IMR-90 (cell line): ENCODE results near the gene SYCP3. TPM values are rescaled to one million over a fixed set of nuclear protein-coding genes. Genes with fewer than 3 reads are reported as not detected.

ENCODE experiments used
- ATAC-seq: fragments of 200-7000 bp; cut with Tn5 transposase; 2 replicates; pipeline ENCODE4 v1.9.1; 2020; ENCODE audit warnings: low read depth, mild to moderate bottlenecking, moderate library complexity
- BruUV-seq: library from RNA; stranded (reverse); fragments of 400-500 nt; replicated peaks from 2 replicates; lab custom pipeline; 2021; lab: Mats Ljungman, UMichigan
- CTCF ChIA-PET: fragments of 300-600 bp; formaldehyde crosslinking; extraction: SDS; loops from one replicate; lab custom pipeline; 2021; ENCODE audit warnings: antibody characterized with exemption; lab: Yijun Ruan, JAX
- POLR2A ChIA-PET: fragments of 300-600 bp; sonication (Branson Sonifier 250); formaldehyde crosslinking; loops from one replicate; lab custom pipeline; 2022; ENCODE audit warnings: antibody characterized with exemption; ENCODE audit not compliant: unreplicated experiment; lab: Charles Lee
- DNase-seq: peaks from one replicate; pipeline ENCODE4 v3.0.0; 2013
- H2AFZ ChIP-seq: replicated peaks from 2 replicates; pipeline ENCODE3; 2013; ENCODE audit warnings: low read length, mild to moderate bottlenecking; ENCODE audit not compliant: poor library complexity
- H2AK5ac ChIP-seq: 2 replicates; pipeline ENCODE4 v1.6.1; 2013; ENCODE audit warnings: low read depth, low read length, inconsistent platforms
- H2AK9ac ChIP-seq: replicated peaks from 2 replicates; pipeline ENCODE3; 2013; ENCODE audit warnings: mild to moderate bottlenecking, low read depth, low read length, moderate library complexity; ENCODE audit not compliant: poor library complexity
- H2BK120ac ChIP-seq: 2 replicates; pipeline ENCODE4 v1.6.1; 2013; ENCODE audit warnings: low read depth, low read length, inconsistent platforms
- H2BK15ac ChIP-seq: 3 replicates; pipeline ENCODE4 v1.6.1; 2013; ENCODE audit warnings: low read depth, low read length, inconsistent platforms
- H2BK20ac ChIP-seq: 2 replicates; pipeline ENCODE4 v1.6.1; 2013; ENCODE audit warnings: low read depth, mild to moderate bottlenecking, inconsistent platforms, low read length, moderate library complexity
- H2BK5ac ChIP-seq: 2 replicates; pipeline ENCODE4 v1.6.1; 2013; ENCODE audit warnings: mild to moderate bottlenecking, low read depth, low read length, inconsistent platforms; ENCODE audit not compliant: poor library complexity, severe bottlenecking
- H3K14ac ChIP-seq: replicated peaks from 2 replicates; pipeline ENCODE4 v1.6.1; 2013; ENCODE audit warnings: low read depth, low read length, inconsistent platforms
- H3K18ac ChIP-seq: 2 replicates; pipeline ENCODE4 v1.6.1; 2013; ENCODE audit warnings: low read depth, low read length, control low read depth
- H3K23ac ChIP-seq: 2 replicates; pipeline ENCODE4 v1.6.1; 2013; ENCODE audit warnings: low read depth, low read length, inconsistent platforms
- H3K27ac ChIP-seq: 2 replicates; pipeline ENCODE4 v1.5.1; 2013; ENCODE audit warnings: mild to moderate bottlenecking, control low read depth, low read length; ENCODE audit not compliant: insufficient read depth
- H3K27me3 ChIP-seq: 2 replicates; pipeline ENCODE4 v1.6.1; 2013; ENCODE audit warnings: low read length; ENCODE audit not compliant: control insufficient read depth, insufficient read depth
- H3K36me3 ChIP-seq: 2 replicates; pipeline ENCODE4 v1.6.1; 2013; ENCODE audit warnings: low read length, mixed read lengths; ENCODE audit not compliant: control insufficient read depth, insufficient read depth
- H3K4ac ChIP-seq: 2 replicates; pipeline ENCODE4 v1.6.1; 2013; ENCODE audit warnings: low read depth, low read length, inconsistent platforms
- H3K4me1 ChIP-seq: 2 replicates; pipeline ENCODE4 v1.6.1; 2013; ENCODE audit warnings: low read length, mixed read lengths; ENCODE audit not compliant: control insufficient read depth, insufficient read depth
- H3K4me2 ChIP-seq: 2 replicates; pipeline ENCODE4 v1.6.1; 2013; ENCODE audit warnings: low read depth, mild to moderate bottlenecking, control low read depth, low read length, moderate library complexity
- H3K4me3 ChIP-seq: 2 replicates; pipeline ENCODE4 v1.5.1; 2013; ENCODE audit warnings: low read depth, mild to moderate bottlenecking, control low read depth, low read length, moderate library complexity; ENCODE audit not compliant: insufficient read depth
- H3K56ac ChIP-seq: 2 replicates; pipeline ENCODE4 v1.6.1; 2013; ENCODE audit warnings: low read length, inconsistent platforms; ENCODE audit not compliant: insufficient read depth; ENCODE audit errors: extremely low read depth
- H3K79me1 ChIP-seq, 2 experiments: 2 replicates each; pipeline ENCODE4 v1.6.1; 2013; ENCODE audit warnings: low read length in 2 of 2, inconsistent platforms in 1 of 2, low read depth in 1 of 2
- H3K9ac ChIP-seq: 2 replicates; pipeline ENCODE4 v1.6.1; 2013; ENCODE audit warnings: low read depth, low read length, control low read depth
- H3K9me1 ChIP-seq: 2 replicates; pipeline ENCODE4 v1.6.1; 2013; ENCODE audit warnings: low read length, inconsistent platforms; ENCODE audit not compliant: insufficient read depth
- H3K9me3 ChIP-seq: 2 replicates; pipeline ENCODE4 v1.6.1; 2013; ENCODE audit warnings: low read length; ENCODE audit not compliant: control insufficient read depth, insufficient read depth
- H4K20me1 ChIP-seq: 2 replicates; pipeline ENCODE4 v1.6.1; 2013; ENCODE audit warnings: low read length, inconsistent platforms; ENCODE audit not compliant: insufficient read depth
- H4K5ac ChIP-seq: 2 replicates; pipeline ENCODE4 v1.6.1; 2013; ENCODE audit warnings: mild to moderate bottlenecking, low read depth, low read length, control low read depth
- H4K8ac ChIP-seq, 2 experiments: 2 replicates each; pipeline ENCODE4 v1.6.1; 2013; ENCODE audit warnings: low read depth in 2 of 2, low read length in 2 of 2, control low read depth in 1 of 2, inconsistent platforms in 1 of 2
- H4K91ac ChIP-seq: 2 replicates; pipeline ENCODE4 v1.6.1; 2013; ENCODE audit warnings: low read depth, low read length, inconsistent platforms; ENCODE audit not compliant: insufficient read depth
- BHLHE40 ChIP-seq: fragments of 150-350 bp; IDR thresholded peaks from 2 replicates; pipeline ENCODE4 v1.6.1; 2016; ENCODE audit warnings: mild to moderate bottlenecking, low read depth, low read length
- CEBPB ChIP-seq: IDR thresholded peaks from 2 replicates; pipeline ENCODE4 v1.6.1; 2012; ENCODE audit warnings: low read depth, low read length, improper control_type of control experiment
- CHD1 ChIP-seq: IDR thresholded peaks from 2 replicates; pipeline ENCODE4 v1.6.1; 2012; ENCODE audit warnings: low read depth, low read length, improper control_type of control experiment
- FOS ChIP-seq: fragments of 150-350 bp; IDR thresholded peaks from 2 replicates; pipeline ENCODE4 v1.6.1; 2016; ENCODE audit warnings: low read depth, low read length
- MAZ ChIP-seq: IDR thresholded peaks from 2 replicates; pipeline ENCODE4 v1.6.1; 2012; ENCODE audit warnings: low read depth, mild to moderate bottlenecking, low read length, improper control_type of control experiment, moderate library complexity, borderline replicate concordance
- MXI1 ChIP-seq: IDR thresholded peaks from 2 replicates; pipeline ENCODE4 v1.6.1; 2012; ENCODE audit warnings: low read depth, mild to moderate bottlenecking, low read length, moderate library complexity, borderline replicate concordance
- POLR2A ChIP-seq: IDR thresholded peaks from 2 replicates; pipeline ENCODE4 v1.6.1; 2012; ENCODE audit warnings: mild to moderate bottlenecking, low read depth, low read length
- RAD21 ChIP-seq: IDR thresholded peaks from 2 replicates; pipeline ENCODE4 v1.6.1; 2012; ENCODE audit warnings: low read length, improper control_type of control experiment
- RCOR1 ChIP-seq: IDR thresholded peaks from 2 replicates; pipeline ENCODE4 v1.6.1; 2012; ENCODE audit warnings: mild to moderate bottlenecking, low read length, improper control_type of control experiment; ENCODE audit not compliant: insufficient replicate concordance
- RFX5 ChIP-seq: IDR thresholded peaks from 2 replicates; pipeline ENCODE4 v1.8.0; 2012; ENCODE audit warnings: low read depth, mild to moderate bottlenecking, low read length, moderate library complexity
- SMC3 ChIP-seq: fragments of 150-350 bp; IDR thresholded peaks from 2 replicates; pipeline ENCODE4 v1.6.1; 2016; ENCODE audit warnings: low read depth, mild to moderate bottlenecking, antibody characterized with exemption, low read length, moderate library complexity
- WGBS, 2 experiments: methylation state at CpG; one replicate each; pipeline versions ENCODE4 v1.1.5 to v1.1.7; 2013; ENCODE audit warnings: missing lambda C conversion rate in 2 of 2; ENCODE audit not compliant: insufficient read length in 1 of 2; ENCODE audit errors: extremely low coverage in 2 of 2; 5-methylcytosine and 5-hydroxymethylcytosine counted together
- dilution Hi-C: fragments of 300-500 bp; cut with HindIII; formaldehyde crosslinking; loops from one replicate; pipeline ENCODE4 v1.14.3; 2018; ENCODE audit warnings: low sequenced_read_pairs; ENCODE audit not compliant: unreplicated experiment
- in situ Hi-C: fragments of 300-500 bp; cut with MboI; formaldehyde crosslinking; loops from 3 replicates; pipeline ENCODE4 v1.14.3; 2019; ENCODE audit warnings: low sequenced_read_pairs, inconsistent platforms, mixed read lengths
- intact Hi-C: fragments of 100-400 bp; cut with micrococcal nuclease; formaldehyde crosslinking; loops from 2 replicates; pipeline ENCODE4 v1.10.0; 2022
- polyA plus RNA-seq, 3 experiments: library from polyadenylated mRNA; depleted of rRNA; stranded (reverse); fragments of >200 nt; gene quantifications; 2 replicates each; pipeline ENCODE4 v1.2.3, GENCODE V29; 2012; ENCODE audit warnings: low replicate concordance in 1 of 3
- total RNA-seq: library from RNA; depleted of rRNA; stranded (reverse); fragments of >200 nt; gene quantifications from 2 replicates; pipeline ENCODE4 v1.2.3, GENCODE V29; 2012
- TF ChIP-seq, protein P1 (sequence below): fragments of 150-350 bp; IDR thresholded peaks from 2 replicates; pipeline ENCODE4 v1.6.1; 2017; ENCODE audit warnings: mild to moderate bottlenecking, antibody characterized with exemption, low read length, low read depth
- TF ChIP-seq, protein P2 (sequence below): fragments of 150-350 bp; IDR thresholded peaks from 2 replicates; pipeline ENCODE4 v1.6.1; 2016; ENCODE audit warnings: low read depth, mild to moderate bottlenecking, low read length, moderate library complexity, borderline replicate concordance

Gene SYCP3
- total and polyA plus RNA-seq, 2 of the 4 experiments (the other 2 are of a cell fraction) = 0.07 TPM; not detected in 1

DNA sequence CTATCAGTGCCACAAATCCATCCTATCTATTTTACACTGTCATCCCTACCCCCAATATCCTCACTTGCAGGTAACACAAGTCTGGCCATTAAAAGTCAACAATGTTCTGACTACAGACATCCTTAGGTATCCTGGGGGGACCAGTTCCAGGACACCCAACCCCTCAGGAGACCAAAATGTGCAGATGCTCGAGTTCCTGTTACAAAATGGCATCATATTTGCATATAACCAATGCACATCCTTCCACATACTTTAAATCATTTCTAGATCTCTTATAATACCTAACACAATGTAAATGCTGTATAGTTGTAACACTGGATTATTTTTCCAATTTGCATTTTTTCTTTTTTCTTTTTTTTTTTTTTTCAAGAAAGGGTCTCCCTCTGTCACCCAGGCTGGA lies 6.9 kb downstream of the SYCP3 start:
- no CpG with 5 or more reads among the region's 1 CpG for WGBS, 2 experiments
- Histone ChIP-seq H3K79me1 (no peaks in the 10 kb centered on the region), H2AK9ac (no peak overlapping the region), H3K27ac (no peak overlapping the region), H4K5ac (no peak overlapping the region), H3K4me3 (no peak overlapping the region), H3K56ac (no peak overlapping the region), H3K4me1 (no peaks in the 10 kb centered on the region), H3K18ac (no peak overlapping the region), H2BK120ac (no peak overlapping the region), H4K8ac (no peak overlapping the region), H3K4ac (no peak overlapping the region), H3K14ac (no peak overlapping the region), H3K9ac (no peak overlapping the region), H4K20me1 (no peaks in the 10 kb centered on the region), H3K9me3 (no peaks in the 10 kb centered on the region), H4K91ac (no peak overlapping the region), H2BK5ac (no peak overlapping the region), H3K36me3 (peaks cover 2% of the 10 kb centered on the region; the same call in 1 of the 2 replicates), H3K9me1 (no peaks in the 10 kb centered on the region), H3K4me2 (no peak overlapping the region), H2AFZ (no peak overlapping the region), H3K23ac (no peak overlapping the region), H3K27me3 (no peaks in the 10 kb centered on the region), H2BK20ac (no peak overlapping the region), H2BK15ac (no peak overlapping the region), H2AK5ac (no peak overlapping the region)
- intact Hi-C loops = no loop called here
- in situ Hi-C loops = no loop called here
- CTCF ChIA-PET = no interaction called here
- no peak for TF ChIP-seq RCOR1
- no peak for TF ChIP-seq CHD1
- no peak for TF ChIP-seq CEBPB
- TF ChIP-seq RFX5 = no peak
- no peak for TF ChIP-seq SMC3
- TF ChIP-seq POLR2A = no peak
- TF ChIP-seq BHLHE40 = no peak
- no peak for TF ChIP-seq RAD21
- TF ChIP-seq FOS = no peak
- TF ChIP-seq, protein P1, sequence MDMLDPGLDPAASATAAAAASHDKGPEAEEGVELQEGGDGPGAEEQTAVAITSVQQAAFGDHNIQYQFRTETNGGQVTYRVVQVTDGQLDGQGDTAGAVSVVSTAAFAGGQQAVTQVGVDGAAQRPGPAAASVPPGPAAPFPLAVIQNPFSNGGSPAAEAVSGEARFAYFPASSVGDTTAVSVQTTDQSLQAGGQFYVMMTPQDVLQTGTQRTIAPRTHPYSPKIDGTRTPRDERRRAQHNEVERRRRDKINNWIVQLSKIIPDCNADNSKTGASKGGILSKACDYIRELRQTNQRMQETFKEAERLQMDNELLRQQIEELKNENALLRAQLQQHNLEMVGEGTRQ = no peak
- TF ChIP-seq MXI1 = no peak
- TF ChIP-seq MAZ = no peak
- TF ChIP-seq, protein P2, sequence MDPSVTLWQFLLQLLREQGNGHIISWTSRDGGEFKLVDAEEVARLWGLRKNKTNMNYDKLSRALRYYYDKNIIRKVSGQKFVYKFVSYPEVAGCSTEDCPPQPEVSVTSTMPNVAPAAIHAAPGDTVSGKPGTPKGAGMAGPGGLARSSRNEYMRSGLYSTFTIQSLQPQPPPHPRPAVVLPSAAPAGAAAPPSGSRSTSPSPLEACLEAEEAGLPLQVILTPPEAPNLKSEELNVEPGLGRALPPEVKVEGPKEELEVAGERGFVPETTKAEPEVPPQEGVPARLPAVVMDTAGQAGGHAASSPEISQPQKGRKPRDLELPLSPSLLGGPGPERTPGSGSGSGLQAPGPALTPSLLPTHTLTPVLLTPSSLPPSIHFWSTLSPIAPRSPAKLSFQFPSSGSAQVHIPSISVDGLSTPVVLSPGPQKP = no peak
- dilution Hi-C loops = no loop called here
- DNase-seq (no peak), ATAC-seq (no peak)
- POLR2A ChIA-PET = no interaction called here
- no TSS peak for BruUV-seq
